SK-N-MC (cell line): ENCODE data around the gene AHI1.

Experiments
- DNase-seq: peaks from one replicate; pipeline ENCODE4 v3.0.0-alpha.2; 2011; ENCODE audit warnings: low read depth, low spot score
- H3K27ac ChIP-seq: fragments of 200-600 bp; sonication (generic); 2 replicates; pipeline ENCODE4 v1.5.1; 2016; ENCODE audit warnings: mixed run types
- H3K36me3 ChIP-seq: fragments of 200-600 bp; sonication (generic); 2 replicates; pipeline ENCODE4 v1.6.1; 2017; ENCODE audit warnings: antibody characterized with exemption, low read length, mixed read lengths; ENCODE audit not compliant: insufficient read depth
- H3K4me3 ChIP-seq: fragments of 200-600 bp; sonication (generic); 2 replicates; pipeline ENCODE4 v1.5.1; 2016
- H3K9ac ChIP-seq: fragments of 200-600 bp; sonication (generic); 2 replicates; pipeline ENCODE4 v1.8.0; 2017; ENCODE audit warnings: mixed run types, mixed read lengths; ENCODE audit not compliant: insufficient read length
- H3K9me3 ChIP-seq: fragments of 200-600 bp; sonication (generic); 2 replicates; pipeline ENCODE4 v1.6.1; 2017; ENCODE audit warnings: low read depth, mild to moderate bottlenecking, antibody characterized with exemption, low read length, moderate library complexity, mixed read lengths
- EZH2 ChIP-seq: fragments of 200-600 bp; sonication (generic); IDR thresholded peaks from one replicate; pipeline ENCODE4 v1.6.1; 2017; ENCODE audit warnings: antibody characterized with exemption
- FOXP2 ChIP-seq: optimal IDR thresholded peaks from 2 replicates; pipeline ENCODE3; 2011; ENCODE audit warnings: mild to moderate bottlenecking, moderate library complexity; ENCODE audit not compliant: insufficient read depth; ENCODE audit errors: extremely low read length, control extremely low read depth
- POLR2AphosphoS5 ChIP-seq: IDR thresholded peaks from 2 replicates; pipeline ENCODE4 v1.6.1; 2012; ENCODE audit warnings: mild to moderate bottlenecking, low read depth, low read length, borderline replicate concordance

AHI1 gene

DNA sequence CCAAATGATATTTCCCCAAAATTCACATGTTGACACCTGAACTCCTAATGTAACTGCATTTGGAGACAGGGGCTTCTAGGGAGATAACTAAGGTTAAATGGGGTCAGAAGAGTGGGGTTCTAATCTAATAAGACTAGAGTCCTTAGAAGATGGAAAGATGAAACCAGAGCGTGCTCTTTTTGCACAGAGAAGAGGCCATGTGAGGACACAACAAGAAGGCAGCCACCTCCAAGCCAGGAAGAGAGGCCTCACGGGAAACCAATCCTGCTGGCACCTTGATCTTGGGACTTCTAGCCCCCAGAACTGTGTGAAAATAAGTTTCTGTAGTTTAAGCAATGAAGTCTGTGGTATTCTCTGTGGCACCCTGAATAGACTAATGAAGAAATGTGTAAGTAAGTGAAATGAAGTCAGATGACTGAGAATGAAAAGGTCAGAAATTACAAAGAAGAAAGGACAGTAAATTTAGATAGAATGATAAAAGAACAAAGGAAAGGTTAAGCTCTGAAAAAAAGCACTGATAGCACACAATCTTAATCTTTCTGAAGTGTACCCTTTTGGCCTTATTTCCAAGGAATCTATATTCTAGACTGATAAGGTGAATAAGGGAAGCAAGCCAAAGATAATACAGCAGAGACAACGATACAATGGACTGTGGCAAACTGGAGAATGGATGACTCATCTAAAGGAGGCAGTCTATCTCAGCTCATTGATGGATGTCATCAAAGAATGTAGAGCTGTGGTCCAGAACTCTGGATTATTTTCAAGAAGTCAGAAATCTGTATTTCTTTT lies 206.1 kb downstream of the AHI1 start:
- Histone ChIP-seq H3K9ac (no peak overlapping the region), H3K4me3 (no peak overlapping the region), H3K27ac (no peak overlapping the region), H3K9me3 (no peaks in the 10 kb centered on the region), H3K36me3 (0 out of 2 replicates have a peak, but pooled peaks cover 3% of the 10 kb centered on the region)
- DNase-seq = no peak
- TF ChIP-seq FOXP2 = no peak

- no peak overlapping the region for H3K9ac ChIP-seq
- no peak overlapping the region for H3K27ac ChIP-seq
- peak; percentile 44; the same call in 1 of the 2 replicates for TF ChIP-seq POLR2AphosphoS5
- no peak for TF ChIP-seq EZH2
- no peaks in the 10 kb centered on the region for H3K9me3 ChIP-seq
- no peaks in the 10 kb centered on the region for H3K36me3 ChIP-seq
- DNase-seq = peak; percentile 64
- no peak overlapping the region for H3K4me3 ChIP-seq
Measured at GRCh38 chr6:135289816-135290215, 207.7 kb downstream of the AHI1 start.

DNA sequence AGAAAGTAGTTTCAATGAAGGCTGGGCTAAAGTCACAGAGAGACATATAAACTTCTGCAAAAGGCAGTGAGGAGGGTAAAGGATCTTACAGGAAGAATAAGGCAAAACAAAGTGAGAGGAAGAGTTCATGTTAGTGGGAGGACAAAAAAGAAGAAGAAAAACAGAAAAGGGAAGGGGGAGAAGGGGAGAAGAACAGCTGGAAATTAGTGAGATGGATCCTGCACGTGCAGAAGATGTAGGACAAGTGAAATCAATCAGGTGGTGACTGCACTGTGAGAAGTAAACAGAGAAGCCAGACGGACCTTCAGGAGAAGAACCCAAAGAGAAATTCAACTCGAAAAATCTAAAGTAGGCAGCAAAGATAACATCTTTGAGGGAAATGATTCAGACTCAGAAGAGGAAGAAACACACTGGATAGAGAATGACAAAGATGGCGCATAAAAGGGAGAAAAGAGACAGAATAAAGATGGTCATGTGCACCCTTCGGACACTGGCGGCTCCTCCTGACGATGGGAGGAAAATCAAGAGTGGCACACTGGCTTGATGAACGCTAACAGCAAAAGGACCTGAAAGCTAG lies 210.5 kb downstream of the AHI1 start:
- no peak for DNase-seq
- Histone ChIP-seq H3K9ac (no peak overlapping the region), H3K27ac (no peak overlapping the region), H3K4me3 (no peak overlapping the region), H3K9me3 (no peaks in the 10 kb centered on the region), H3K36me3 (no peaks in the 10 kb centered on the region)
- TF ChIP-seq POLR2AphosphoS5 = no peak
- no peak for TF ChIP-seq FOXP2
- no peak for TF ChIP-seq EZH2

GRCh38 chr6:135285165-135285564 lies 212.4 kb downstream of the AHI1 start:
- no peak overlapping the region for H3K27ac ChIP-seq
- H3K36me3 ChIP-seq = no peaks in the 10 kb centered on the region
- H3K4me3 ChIP-seq = no peak overlapping the region
- TF ChIP-seq EZH2 = no peak
- TF ChIP-seq POLR2AphosphoS5 = no peak
- no peak overlapping the region for H3K9ac ChIP-seq
- no peak for DNase-seq
- no peaks in the 10 kb centered on the region for H3K9me3 ChIP-seq

DNA sequence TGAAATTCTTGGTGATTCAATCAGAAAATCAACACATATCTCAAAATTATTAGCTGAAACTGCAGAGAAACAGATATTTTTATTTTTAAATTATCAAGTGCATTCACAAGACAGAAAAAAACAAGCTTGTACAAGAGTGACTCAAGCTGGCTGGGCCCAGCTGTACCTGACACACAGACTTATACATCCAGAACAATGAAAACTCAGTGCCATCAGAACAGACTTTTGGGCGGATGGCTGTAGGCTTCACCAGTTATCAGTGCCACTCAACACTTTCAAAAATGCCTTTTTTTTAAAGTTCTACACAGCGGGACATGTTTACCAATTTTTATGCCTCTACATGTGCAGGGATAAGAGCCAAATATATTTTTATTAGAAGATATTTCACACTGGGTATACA lies 213.6 kb downstream of the AHI1 start:
- Histone ChIP-seq H3K4me3 (no peak overlapping the region), H3K9me3 (no peaks in the 10 kb centered on the region), H3K27ac (no peak overlapping the region), H3K36me3 (no peaks in the 10 kb centered on the region), H3K9ac (no peak overlapping the region)
- no peak for DNase-seq
- TF ChIP-seq FOXP2 = no peak
- TF ChIP-seq EZH2 = no peak
- no peak for TF ChIP-seq POLR2AphosphoS5

DNA sequence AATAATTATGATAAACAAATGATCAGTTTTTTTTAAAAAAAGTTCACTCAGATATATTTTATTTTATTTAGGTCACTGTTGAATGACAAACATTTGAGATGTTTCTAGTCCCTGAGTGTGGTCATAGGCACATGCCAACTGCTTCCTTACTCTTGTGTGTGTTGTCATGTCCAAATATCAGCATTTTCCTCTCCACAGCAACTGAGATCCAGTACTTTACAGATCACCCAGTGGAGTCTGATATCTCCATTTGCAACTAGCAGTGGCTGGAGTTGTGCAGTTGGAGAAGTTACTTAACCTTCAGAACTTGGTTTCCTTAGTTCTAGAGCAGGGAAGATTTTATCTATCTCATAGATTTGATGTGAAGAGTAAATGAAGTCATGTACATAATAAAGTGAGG lies 215.1 kb downstream of the AHI1 start:
- H3K4me3 ChIP-seq = no peak overlapping the region
- no peak for TF ChIP-seq FOXP2
- no peak for TF ChIP-seq POLR2AphosphoS5
- TF ChIP-seq EZH2 = no peak
- H3K27ac ChIP-seq = no peak overlapping the region
- H3K9ac ChIP-seq = no peak overlapping the region
- H3K36me3 ChIP-seq = no peaks in the 10 kb centered on the region
- no peak for DNase-seq
- H3K9me3 ChIP-seq = no peaks in the 10 kb centered on the region

DNA sequence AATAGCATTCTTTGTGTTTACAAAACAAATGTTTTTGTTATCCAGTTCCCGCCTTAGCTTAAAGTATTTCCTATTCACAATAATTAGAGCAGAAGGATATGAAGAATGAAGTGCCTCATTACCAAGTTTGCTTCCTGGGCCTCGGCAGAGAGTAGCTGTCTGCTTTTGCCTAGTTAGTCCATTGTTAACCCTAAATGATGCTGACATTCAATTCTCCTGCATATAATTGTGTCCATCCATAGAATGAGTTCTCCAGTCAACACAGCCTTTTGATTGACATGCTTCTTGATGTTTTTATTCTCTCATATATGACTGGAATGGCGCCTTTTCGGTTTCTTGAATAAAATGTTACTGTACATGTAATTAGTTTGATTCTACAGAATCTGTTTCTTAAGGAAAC lies 215.6 kb downstream of the AHI1 start:
- Histone ChIP-seq H3K36me3 (no peaks in the 10 kb centered on the region), H3K9me3 (no peaks in the 10 kb centered on the region), H3K4me3 (no peak overlapping the region), H3K9ac (no peak overlapping the region), H3K27ac (no peak overlapping the region)
- DNase-seq = no peak
- TF ChIP-seq POLR2AphosphoS5 (no peak), EZH2 (no peak), FOXP2 (no peak)

GRCh38 chr6:135281227-135281626 lies 216.3 kb downstream of the AHI1 start:
- H3K27ac ChIP-seq = peak overlapping the region; percentile 69
- no peaks in the 10 kb centered on the region for H3K9me3 ChIP-seq
- DNase-seq = peak; percentile 32
- no peaks in the 10 kb centered on the region for H3K36me3 ChIP-seq
- peak overlapping the region; percentile 62 for H3K4me3 ChIP-seq
- TF ChIP-seq POLR2AphosphoS5 = no peak
- TF ChIP-seq FOXP2 = no peak
- TF ChIP-seq EZH2 = no peak
- H3K9ac ChIP-seq = no peak overlapping the region

DNA sequence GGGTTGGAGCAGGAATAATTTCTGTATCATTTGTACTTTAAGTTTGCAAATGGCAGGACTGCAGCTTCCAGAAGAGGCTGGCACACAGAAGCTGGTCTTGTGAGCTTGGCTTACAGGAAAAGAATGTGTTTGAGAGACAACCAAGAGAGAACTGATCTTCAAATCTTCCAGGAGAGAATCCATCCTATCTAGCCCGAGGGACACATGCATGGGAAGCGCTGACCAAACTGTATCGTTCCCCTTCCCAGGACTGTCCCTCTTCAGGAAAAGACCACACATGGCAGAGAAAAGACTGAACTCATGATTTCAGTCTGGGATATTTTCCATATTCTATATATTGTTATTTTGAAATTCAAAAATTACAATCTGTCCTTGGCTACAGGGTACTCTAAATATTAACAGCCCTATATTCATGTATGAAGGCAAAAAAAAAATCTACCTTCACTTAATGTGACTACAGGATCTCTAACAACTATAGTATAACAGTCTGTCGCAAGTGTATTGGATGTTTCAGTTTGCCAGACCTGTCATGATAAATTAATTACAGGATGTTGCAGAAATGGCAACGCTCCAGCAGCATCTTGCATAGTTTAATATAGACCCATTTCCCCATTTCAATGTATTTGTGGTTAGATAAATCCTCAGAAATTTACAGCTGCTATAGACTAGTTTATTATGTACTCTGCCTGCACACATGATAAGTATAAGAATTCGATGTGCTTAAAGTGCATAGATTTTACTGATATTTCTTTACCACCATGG lies 217.0 kb downstream of the AHI1 start:
- Histone ChIP-seq H3K36me3 (no peaks in the 10 kb centered on the region), H3K27ac (peak overlapping the region; percentile 69), H3K9me3 (no peaks in the 10 kb centered on the region), H3K9ac (no peak overlapping the region), H3K4me3 (peak overlapping the region; percentile 62)
- peak; percentile 99 for DNase-seq
- peak; percentile 74; the same call in 1 of the 2 replicates for TF ChIP-seq POLR2AphosphoS5
- TF ChIP-seq FOXP2 = no peak
